ENCODE measurements around the gene FITM2.

Gene FITM2

GRCh38 chr20:44284032-44284431 lies 27.0 kb downstream of the FITM2 start:
- DNase-seq (ENCODE audit: insufficient read length, low spot score): no peak
- FAIRE-seq: no peak

GRCh38 chr20:44282192-44282591 lies 28.8 kb downstream of the FITM2 start:
- DNase-seq (ENCODE audit: insufficient read length, low spot score) (no peak), FAIRE-seq (no peak)

GRCh38 chr20:44280387-44280786 lies 30.6 kb downstream of the FITM2 start:
- DNase-seq (ENCODE audit: insufficient read length, low spot score): no peak
- FAIRE-seq: no peak

- no peak for DNase-seq (ENCODE audit: insufficient read length, low spot score)
- no peak for FAIRE-seq
These were observed 31.8 kb downstream of the FITM2 start for GRCh38 chr20:44279228-44279627.

- DNase-seq (ENCODE audit: insufficient read length, low spot score): no peak
- FAIRE-seq: no peak
These were observed 36.5 kb downstream of the FITM2 start for GRCh38 chr20:44274303-44275017.

DNA sequence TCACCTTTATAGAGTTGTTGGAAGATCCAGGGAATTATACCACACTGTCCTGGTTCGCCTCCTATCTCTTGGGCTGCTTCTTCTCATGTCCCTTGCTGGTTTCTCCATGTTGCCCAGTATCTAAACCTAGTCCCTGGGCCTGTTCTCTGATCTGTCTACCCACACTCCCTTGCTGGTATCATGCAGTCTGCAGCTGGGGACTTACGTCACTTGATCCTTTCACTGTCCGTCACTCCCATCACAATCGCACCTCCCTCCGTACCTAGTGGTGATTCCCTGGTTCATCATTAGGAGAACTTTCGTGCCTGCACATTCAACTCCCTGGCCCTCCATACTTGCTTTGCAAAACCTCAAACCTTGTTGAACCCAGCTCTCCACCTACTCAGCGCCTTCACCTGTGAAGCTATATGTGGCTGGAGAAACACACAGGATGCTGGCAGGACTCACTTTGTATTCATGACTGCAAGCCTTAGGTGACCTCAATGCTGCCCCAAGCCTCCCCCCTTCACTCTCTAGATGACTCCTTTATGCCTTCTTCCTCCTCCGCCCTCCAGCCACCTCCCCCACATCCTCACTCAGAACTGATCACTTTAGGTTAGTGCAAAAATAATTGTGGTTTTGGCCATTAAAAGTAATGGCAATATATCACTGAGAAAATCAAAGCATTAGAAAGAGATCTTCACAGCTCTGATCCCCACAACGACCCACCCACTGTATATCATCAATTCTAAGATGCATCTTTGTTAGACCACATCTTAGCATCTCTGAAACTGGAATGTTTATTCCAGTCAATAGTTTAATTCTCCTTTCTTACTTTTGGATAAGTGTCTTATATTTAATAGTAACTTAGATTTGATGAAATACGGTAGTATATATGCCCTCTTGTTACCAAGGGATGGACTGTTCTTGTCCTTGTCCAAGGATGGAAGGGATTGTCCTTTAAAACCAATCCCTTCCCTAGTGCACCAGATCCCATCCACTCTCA lies 37.5 kb downstream of the FITM2 start:
- DNase-seq (ENCODE audit: insufficient read length, low spot score) (no peak), FAIRE-seq (no peak)

DNA sequence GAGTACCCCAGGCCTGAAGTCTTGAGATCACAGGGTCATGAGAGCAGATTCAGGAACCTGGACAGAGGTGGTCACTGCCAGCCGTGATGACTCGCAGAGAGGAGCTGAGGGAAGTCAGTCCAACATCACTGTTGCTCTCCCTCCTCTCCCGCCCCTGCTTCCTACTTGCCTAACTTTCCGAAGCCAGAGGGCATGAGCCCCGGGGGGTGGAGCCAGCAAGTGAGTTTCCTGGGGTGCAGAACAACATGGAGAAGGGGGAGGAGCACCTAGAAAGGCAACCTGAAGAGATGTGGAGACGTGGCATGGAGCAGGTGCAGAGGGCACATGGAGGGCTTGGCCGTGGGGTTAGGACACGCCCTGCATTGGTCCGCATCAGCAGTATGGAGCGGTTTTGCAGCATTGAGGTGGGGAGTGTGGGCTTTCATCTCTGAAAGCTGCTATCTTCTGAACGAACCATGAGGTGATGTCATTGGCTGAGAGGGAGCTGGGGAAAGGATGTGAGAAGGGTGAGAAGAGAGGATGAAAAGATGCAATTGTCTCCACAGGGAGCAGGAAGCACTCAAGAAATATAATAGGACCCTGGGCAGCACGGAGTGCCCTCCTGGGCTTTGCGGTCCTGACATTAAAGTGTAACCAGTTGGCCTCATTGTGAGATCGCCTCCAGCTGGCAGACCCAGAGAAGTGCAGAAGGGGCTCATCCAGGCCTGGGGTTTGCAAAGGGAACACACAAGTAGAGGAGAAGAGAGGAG lies 38.9 kb downstream of the FITM2 start:
- DNase-seq (ENCODE audit: insufficient read length, low spot score): no peak

GRCh38 chr20:44268802-44269201 lies 42.2 kb downstream of the FITM2 start:
- no peak for DNase-seq (ENCODE audit: insufficient read length, low spot score)
- no peak for FAIRE-seq

More for the DNA sequence above, 38.9 kb downstream of the FITM2 start:
- FAIRE-seq: no peak

DNA sequence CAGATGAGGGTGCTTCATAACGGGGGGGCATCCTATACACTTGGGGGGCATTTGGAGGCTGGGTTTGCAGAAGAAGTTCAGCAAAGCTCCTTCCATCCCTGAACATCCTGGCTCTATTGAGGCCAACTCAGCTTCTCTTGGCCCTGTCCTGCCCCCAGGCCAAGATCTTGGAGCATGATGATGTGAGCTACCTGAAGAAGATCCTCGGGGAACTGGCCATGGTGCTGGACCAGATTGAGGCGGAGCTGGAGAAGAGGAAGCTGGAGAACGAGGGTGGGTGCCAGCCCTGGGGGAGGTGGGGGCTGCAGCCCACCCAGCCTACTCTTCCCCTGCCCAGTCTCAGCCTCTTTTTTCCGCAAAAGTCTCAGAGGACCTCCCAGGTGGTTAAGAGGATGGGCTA lies 46.7 kb downstream of the FITM2 start:
- FAIRE-seq: no peak
- no peak for DNase-seq (ENCODE audit: insufficient read length, low spot score)

DNA sequence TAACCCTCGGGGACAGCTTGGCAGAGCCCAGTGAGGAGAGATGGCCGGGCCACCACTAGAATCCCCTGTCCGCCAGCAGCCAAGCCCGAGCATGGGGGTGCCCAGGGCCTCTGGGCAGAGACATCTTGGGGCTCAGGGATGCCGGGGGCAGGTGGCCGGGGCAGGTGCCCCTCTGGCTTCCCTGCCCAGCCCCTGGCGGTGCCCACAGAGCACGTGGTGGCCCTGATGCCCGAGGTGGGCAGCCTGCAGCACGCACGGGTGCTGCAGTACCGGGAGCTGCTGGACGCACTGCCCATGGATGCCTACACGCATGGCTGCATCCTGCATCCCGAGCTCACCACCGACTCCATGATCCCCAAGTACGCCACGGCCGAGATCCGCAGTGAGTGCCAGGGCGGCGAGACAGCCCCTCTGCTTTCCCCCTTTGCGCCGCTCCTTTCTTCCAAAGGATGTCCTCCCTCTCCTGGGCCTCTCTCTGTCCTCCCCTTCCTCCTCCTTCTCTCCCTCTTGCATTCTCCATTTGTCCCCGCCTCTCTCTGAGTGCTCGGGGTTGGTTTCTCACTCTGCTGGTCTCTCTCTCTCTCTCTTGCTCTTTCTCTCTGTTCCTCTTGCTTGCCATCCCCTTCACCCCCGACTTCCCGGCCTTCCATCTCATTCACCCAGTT lies 52.6 kb downstream of the FITM2 start:
- FAIRE-seq (no peak), DNase-seq (ENCODE audit: insufficient read length, low spot score) (no peak)

GRCh38 chr20:44256961-44257360 lies 54.0 kb downstream of the FITM2 start:
- DNase-seq (ENCODE audit: insufficient read length, low spot score) (no peak), FAIRE-seq (no peak)

GRCh38 chr20:44255942-44256341 lies 55.1 kb downstream of the FITM2 start:
- DNase-seq (ENCODE audit: insufficient read length, low spot score) (no peak), FAIRE-seq (no peak)

DNA sequence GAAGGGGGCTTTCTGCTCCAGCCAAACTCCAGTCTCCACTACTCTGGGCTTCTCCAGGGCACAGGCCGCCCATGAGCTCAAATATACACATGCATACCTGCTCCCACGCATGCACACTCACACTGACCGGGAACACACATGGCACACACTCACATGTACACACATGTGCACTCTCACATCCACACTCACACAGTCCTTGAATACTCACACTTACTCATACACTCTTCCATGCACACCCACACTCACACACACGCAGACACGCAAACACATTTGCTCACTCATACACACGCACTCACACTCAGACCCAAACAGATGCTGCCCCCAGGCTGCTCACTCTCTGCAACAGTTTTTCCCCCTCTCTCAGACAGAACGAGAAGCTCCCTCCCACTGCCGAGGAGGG lies 56.9 kb downstream of the FITM2 start:
- DNase-seq (ENCODE audit: insufficient read length, low spot score): no peak
- no peak for FAIRE-seq

DNA sequence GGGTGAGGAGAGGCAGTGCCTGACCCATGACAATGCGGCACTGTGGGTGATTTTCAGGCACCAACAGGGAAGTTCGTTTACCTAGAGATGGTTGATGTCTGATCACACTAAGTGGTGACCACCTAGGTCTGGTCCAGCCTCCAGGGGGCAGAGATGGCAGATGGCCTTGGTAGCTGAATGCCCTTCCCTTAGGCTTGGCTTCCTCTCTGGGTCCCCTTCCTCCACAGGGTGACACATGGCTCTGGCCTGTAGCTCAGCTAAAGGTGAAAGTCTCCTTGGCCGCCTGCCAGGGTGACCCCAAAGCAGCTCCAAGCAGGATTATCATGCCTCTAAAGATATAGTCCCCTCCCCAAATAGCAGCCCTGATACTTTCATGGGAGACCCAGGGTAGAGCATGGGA lies 57.5 kb downstream of the FITM2 start:
- no peak for FAIRE-seq
- no peak for DNase-seq (ENCODE audit: insufficient read length, low spot score)
